Stimulated activated CD4-positive, alpha-beta T cell treated with anti-CD3 and anti-CD28 coated beads, Interleukin-2, amount 100 ng/mL, for 4 hours (primary cell): ENCODE results near the gene MICU2.

ENCODE experiments used
- DNase-seq: peaks from one replicate; pipeline ENCODE4 v3.0.0-alpha.2; 2020; ENCODE audit warnings: low read depth

The MICU2 gene

GRCh38 chr13:21544515-21544914, 59.5 kb downstream of the MICU2 start:
- DNase-seq, result no peak

DNA sequence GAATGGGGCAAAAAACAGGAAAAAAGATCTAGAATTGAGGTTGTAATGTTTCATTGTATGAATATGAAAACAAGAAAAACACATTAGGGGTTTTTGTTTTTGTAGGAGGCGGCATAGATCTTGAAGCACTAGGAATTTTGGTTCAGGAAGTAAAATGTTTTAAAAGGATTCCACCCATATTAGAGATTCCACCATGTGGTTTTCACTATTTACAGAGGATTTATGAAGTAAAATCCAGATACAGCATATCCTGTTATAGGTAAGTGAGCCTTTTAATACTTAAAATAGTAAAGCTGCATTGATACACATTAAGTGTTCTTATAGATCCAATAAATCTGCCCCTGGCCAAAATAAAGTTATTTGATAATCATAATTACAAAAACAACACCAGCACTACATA, 61.4 kb downstream of the MICU2 start:
- DNase-seq, result no peak

DNA sequence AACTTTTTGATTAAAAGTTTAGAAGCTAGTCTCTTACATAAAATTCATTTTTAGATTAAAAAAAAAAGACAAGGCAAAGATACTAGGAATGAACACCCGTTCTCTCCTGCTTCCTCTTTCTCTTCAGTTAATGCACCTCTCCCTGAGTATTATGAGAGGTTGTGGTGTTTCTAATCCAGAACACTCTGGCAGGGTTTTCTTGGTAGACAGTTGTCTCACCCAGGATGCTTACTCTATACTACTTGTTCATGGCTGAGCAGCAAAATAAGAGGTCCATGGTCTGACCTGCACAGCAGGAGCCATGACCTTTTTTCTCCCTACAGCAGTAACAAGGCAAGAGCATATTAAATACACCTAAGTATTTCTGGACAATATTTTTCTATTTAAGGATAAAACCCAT, 62.0 kb downstream of the MICU2 start:
- no peak for DNase-seq

DNA sequence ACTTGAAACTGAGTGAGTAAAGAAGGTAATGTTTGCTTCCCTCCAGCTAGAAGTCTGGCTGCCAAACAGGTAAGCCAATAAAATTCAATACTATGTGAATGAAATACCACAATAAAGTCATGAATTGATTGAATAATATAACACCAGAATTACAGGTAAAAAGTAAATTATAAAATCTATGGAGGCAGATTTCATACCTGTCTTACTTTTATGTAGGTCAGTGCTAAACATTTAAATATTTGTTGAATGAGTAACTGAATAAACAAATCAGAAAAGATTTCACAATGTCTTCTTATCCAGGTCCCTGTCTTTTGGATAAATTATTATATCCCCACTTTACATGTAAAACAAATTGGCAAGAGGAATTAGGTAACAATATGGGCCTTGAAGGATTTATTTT, 62.7 kb downstream of the MICU2 start:
- DNase-seq, result no peak

- DNase-seq, result no peak
Measured at GRCh38 chr13:21539687-21540086, 64.3 kb downstream of the MICU2 start.

DNA sequence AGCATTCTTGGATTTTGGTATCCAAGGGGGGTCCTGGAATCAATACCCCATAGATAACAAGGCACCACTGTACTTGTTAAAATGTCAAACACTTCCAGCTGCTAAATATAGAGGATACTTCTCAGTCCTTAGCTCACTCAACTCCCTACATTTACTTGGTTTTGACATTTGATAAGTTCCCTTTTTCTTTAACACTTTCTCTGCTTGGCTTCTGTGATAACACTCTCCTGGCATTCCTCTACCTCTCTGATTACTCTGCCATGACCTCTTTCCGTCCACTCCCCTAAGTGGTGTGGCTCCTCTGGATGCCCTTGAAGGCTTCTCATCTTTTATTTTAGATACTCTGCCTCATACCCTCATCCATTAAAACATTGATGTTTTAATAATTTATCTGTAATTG, 65.2 kb downstream of the MICU2 start:
- DNase-seq, result no peak

- DNase-seq, result no peak
Measured at GRCh38 chr13:21538280-21538679, 65.7 kb downstream of the MICU2 start.

- DNase-seq, result no peak
Measured at GRCh38 chr13:21537105-21537504, 66.9 kb downstream of the MICU2 start.

GRCh38 chr13:21534760-21535159, 69.2 kb downstream of the MICU2 start:
- no peak for DNase-seq

- no peak for DNase-seq
Measured at GRCh38 chr13:21531455-21531854, 72.5 kb downstream of the MICU2 start.

GRCh38 chr13:21530656-21531055, 73.3 kb downstream of the MICU2 start:
- no peak for DNase-seq

- no peak for DNase-seq
Measured at GRCh38 chr13:21529146-21529893, 74.7 kb downstream of the MICU2 start.

- no peak for DNase-seq
Measured at GRCh38 chr13:21528616-21529015, 75.4 kb downstream of the MICU2 start.

- no peak for DNase-seq
Measured at GRCh38 chr13:21526707-21527540, 77.0 kb downstream of the MICU2 start.

DNA sequence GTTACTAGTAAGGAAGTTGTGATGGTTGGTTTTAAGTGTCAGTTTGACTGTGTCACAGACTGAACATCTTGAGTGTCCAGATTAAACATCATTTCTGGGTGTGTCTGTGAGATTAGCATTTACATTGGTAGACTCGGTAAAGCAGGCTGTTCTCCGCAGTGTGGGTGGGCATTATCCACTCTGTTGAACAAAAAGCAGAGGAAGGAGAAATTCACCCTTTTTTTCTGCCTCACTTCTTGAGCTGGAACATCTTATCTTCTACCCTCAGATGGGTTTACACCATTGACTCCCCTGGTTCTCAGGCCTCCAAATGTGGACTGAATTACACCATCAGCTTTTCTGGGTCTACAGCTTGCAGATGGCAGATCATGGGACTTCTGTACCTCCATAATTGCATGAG, 81.1 kb downstream of the MICU2 start:
- no peak for DNase-seq

- no peak for DNase-seq
Measured at GRCh38 chr13:21522130-21522529, 81.8 kb downstream of the MICU2 start.

GRCh38 chr13:21518617-21519144, 85.3 kb downstream of the MICU2 start:
- no peak for DNase-seq

GRCh38 chr13:21517576-21517975, 86.4 kb downstream of the MICU2 start:
- no peak for DNase-seq

- no peak for DNase-seq
Measured at GRCh38 chr13:21516805-21517204, 87.2 kb downstream of the MICU2 start.

DNA sequence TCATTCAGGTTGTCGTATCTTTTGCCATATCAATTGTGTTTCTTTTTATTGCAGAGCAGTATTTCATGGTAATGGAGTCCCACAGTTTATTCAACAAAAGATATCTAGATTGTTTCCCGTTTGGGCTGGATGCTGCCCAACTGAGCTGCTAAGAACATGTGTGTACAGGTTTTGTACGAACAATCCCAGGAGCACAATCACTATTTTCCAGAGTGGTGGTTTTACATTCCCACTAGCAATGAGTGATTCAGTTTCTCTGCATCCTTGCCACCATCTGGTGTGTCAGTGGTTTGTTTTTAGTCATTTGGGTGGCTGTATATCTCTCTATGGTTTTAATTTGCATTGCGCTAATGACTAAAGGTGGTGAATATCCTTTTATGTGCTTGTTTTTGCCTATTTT, 92.1 kb downstream of the MICU2 start:
- no peak for DNase-seq

GRCh38 chr13:21504379-21504778, 99.6 kb downstream of the MICU2 start:
- no peak for DNase-seq

DNA sequence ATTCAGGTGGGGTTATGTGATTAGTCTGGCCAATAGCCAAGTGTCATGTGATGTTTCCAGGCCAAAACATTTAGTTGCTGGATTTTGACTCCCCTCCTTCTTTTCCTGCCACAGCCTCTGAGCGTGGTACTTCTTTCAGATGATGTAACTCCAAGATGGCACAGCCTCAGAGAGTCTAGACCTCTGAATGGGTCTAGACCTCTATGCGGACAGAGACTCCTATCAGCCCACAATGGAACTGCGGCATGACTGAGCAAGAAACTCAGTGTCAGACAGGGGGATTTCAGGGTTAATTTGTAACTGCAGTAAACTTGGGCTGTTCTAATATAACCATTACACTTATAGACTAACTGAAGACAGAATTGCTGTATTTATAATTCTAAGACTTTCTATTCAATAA, 102.3 kb downstream of the MICU2 start:
- DNase-seq, result no peak

DNA sequence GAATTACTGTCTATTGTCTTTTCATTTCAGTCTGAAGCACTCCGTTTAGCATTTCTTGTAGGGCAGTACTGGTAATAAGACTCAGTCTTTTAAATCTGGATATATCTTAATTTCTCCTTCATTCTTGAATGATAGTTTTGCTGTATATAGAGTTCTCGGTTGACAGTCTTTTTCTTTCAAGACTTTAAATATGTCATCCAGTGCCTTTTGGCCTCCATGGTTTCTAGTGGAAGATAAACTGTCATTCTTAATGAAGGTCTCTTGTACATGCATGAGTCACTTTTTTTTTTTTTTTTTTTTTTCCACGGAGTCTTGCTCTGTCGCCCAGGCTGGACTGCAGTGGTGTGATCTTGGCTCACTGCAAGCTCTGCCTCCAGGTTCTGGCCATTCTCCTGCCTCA, 117.6 kb downstream of the MICU2 start:
- DNase-seq, result no peak
